ENCODE data around the gene FHOD1. TPM values are rescaled to one million over a fixed set of nuclear protein-coding genes. Genes with fewer than 3 reads are reported as not detected.

The FHOD1 gene
- polyA plus RNA-seq, 2 of the 4 experiments (the other 2 are of a cell fraction) = 16.1 to 33.6 TPM

- H3K4me3 ChIP-seq = no peak overlapping the region
- H3K4me1 ChIP-seq = peaks cover 12% of the 10 kb centered on the region
- ATAC-seq (no peak), FAIRE-seq (no peak), DNase-seq (ENCODE audit: low read depth in 1 of 2, low spot score in 1 of 2) (no peak)
- H3K9me3 ChIP-seq = no peaks in the 10 kb centered on the region
- CTCF ChIA-PET = interaction anchor here (0.7 to 10.5 kb wide), 3 partner anchors 16 to 72 kb away, joined by 3 to 105 read pairs (median 5); partner anchors contain the start of genes E2F4 and ELMO3
- TF ChIP-seq ATOH8 (CRISPR knock-in tag; IDR thresholded peaks at IDR 0.05; ENCODE audit: low read depth) = no peak
- TF ChIP-seq GATA3 (IDR thresholded peaks at IDR 0.05; ENCODE audit: borderline replicate concordance) = no peak
- TF ChIP-seq RNF2 (IDR thresholded peaks at IDR 0.05; ENCODE audit: borderline replicate concordance, low read depth) = no peak
- TF ChIP-seq JUNB (IDR thresholded peaks at IDR 0.05) = no peak
- no peak for TF ChIP-seq KDM5A (IDR thresholded peaks at IDR 0.05)
- TF ChIP-seq KDM1A (IDR thresholded peaks at IDR 0.05; ENCODE audit: low read depth) = no peak
- TF ChIP-seq ESRRA (IDR thresholded peaks at IDR 0.05; ENCODE audit: borderline replicate concordance, low read length) = no peak
- TF ChIP-seq HDAC2 (IDR thresholded peaks at IDR 0.05) = no peak
- no peak for TF ChIP-seq POLR2A (IDR thresholded peaks at IDR 0.05; ENCODE audit: low read length)
- H3K4me2 ChIP-seq = no peak overlapping the region
- POLR2A ChIA-PET = interaction anchor here (3.7 kb wide), 1 partner anchor 14 kb away, joined by 11 read pairs; the partner anchor contains the start of gene TMEM208
- 0 out of 6 replicates have a peak overlapping the region, but pooled peaks of 1 of the 2 experiments have one; percentile 14 for H3K27ac ChIP-seq
Observed at GRCh38 chr16:67212766-67213165, 34.5 kb downstream of the FHOD1 start.

GRCh38 chr16:67211674-67212073 is 35.6 kb downstream of the FHOD1 start:
- TF ChIP-seq POLR2A (IDR thresholded peaks at IDR 0.05; ENCODE audit: low read length) (no peak), MAFK (IDR thresholded peaks at IDR 0.05; ENCODE audit: partially characterized antibody) (no peak), HDAC2 (IDR thresholded peaks at IDR 0.05) (no peak), KDM5A (IDR thresholded peaks at IDR 0.05) (no peak), ATOH8 (CRISPR knock-in tag; IDR thresholded peaks at IDR 0.05; ENCODE audit: low read depth) (no peak), HEYL (CRISPR knock-in tag; IDR thresholded peaks at IDR 0.05) (no peak), HES2 (IDR thresholded peaks at IDR 0.05) (no peak), SREBF2 (IDR thresholded peaks at IDR 0.05) (no peak)
- ATAC-seq = no peak
- WGBS (ENCODE audit: missing lambda C conversion rate) = 69% methylated on average over 7 of the region's 7 CpGs
- H3K4me2 ChIP-seq = no peak overlapping the region
- peaks cover 23% of the 10 kb centered on the region for H3K4me1 ChIP-seq
- CTCF ChIA-PET = interaction anchor here (0.8 to 10.5 kb wide), 7 partner anchors 9 to 56 kb away, joined by 3 to 105 read pairs (median 4); partner anchors contain the start of genes E2F4, ELMO3 and TMEM208
- H3K4me3 ChIP-seq = no peak overlapping the region
- no peaks in the 10 kb centered on the region for H3K9me3 ChIP-seq
- DNase-seq (ENCODE audit: low read depth in 1 of 2, low spot score in 1 of 2) = no peak
- POLR2A ChIA-PET = interaction anchor here (3.7 kb wide), 1 partner anchor 15 kb away, joined by 11 read pairs; the partner anchor contains the start of gene TMEM208
- H3K27ac ChIP-seq = no peak overlapping the region
- no peak for FAIRE-seq

GRCh38 chr16:67210069-67210937 is 37.0 kb downstream of the FHOD1 start:
- CTCF ChIA-PET = interaction anchor here (0.9 to 10.5 kb wide), 9 partner anchors 8 to 271 kb away, joined by 3 to 105 read pairs (median 4); partner anchors contain the start of genes ATP6V0D1, B3GNT9, E2F4 and ELMO3
- FAIRE-seq (no peak), ATAC-seq (peak; percentile 10 to 18; a peak in 4 of 6 replicates), DNase-seq (ENCODE audit: low read depth in 1 of 2, low spot score in 1 of 2) (no peak)
- Histone ChIP-seq H3K4me2 (no peak overlapping the region), H3K9me3 (no peaks in the 10 kb centered on the region), H3K27ac (no peak overlapping the region), H3K4me1 (peaks cover 25% of the 10 kb centered on the region), H3K4me3 (no peak overlapping the region)
- 89% methylated on average over 17 of the region's 25 CpGs for WGBS (ENCODE audit: missing lambda C conversion rate)
- TF ChIP-seq HOXB5 (CRISPR knock-in tag; IDR thresholded peaks at IDR 0.05) (no peak), RFX5 (IDR thresholded peaks at IDR 0.05) (no peak), ZSCAN20 (CRISPR knock-in tag; IDR thresholded peaks at IDR 0.05) (no peak), POLR2AphosphoS2 (conservative IDR thresholded peaks at IDR 0.05; ENCODE audit: low read length) (0 out of 2 replicates have a peak, but pooled peaks have one; percentile 41), JUNB (IDR thresholded peaks at IDR 0.05) (no peak)
- POLR2A ChIA-PET = interaction anchor here (3.7 kb wide), 1 partner anchor 17 kb away, joined by 11 read pairs; the partner anchor contains the start of gene TMEM208
